Keratinocyte (primary cell): Measurements from ENCODE around the gene TSHZ1. TPM values are rescaled to one million over a fixed set of nuclear protein-coding genes. Genes with fewer than 3 reads are reported as not detected.

ENCODE experiments used
- DNase-seq: peaks from one replicate; pipeline ENCODE4 v3.0.0-alpha.2; 2011; ENCODE audit warnings: low read depth, missing footprints, low spot score
- FAIRE-seq: peaks from 2 replicates; lab custom pipeline; 2011; peaks lifted over from hg19 to GRCh38; lab: Jason Lieb, UNC
- H2AFZ ChIP-seq: 2 replicates; pipeline ENCODE4 v1.6.0; 2012; ENCODE audit warnings: low read length, control low read depth, inconsistent platforms; ENCODE audit not compliant: control insufficient read depth
- H3K27ac ChIP-seq: 2 replicates; pipeline ENCODE4 v1.5.1; 2011; ENCODE audit warnings: low read length; ENCODE audit not compliant: control insufficient read depth, insufficient read depth
- H3K27me3 ChIP-seq: 3 replicates; pipeline ENCODE4 v1.6.0; 2011; ENCODE audit warnings: low read length; ENCODE audit not compliant: control insufficient read depth, insufficient read depth; ENCODE audit errors: extremely low read depth
- H3K36me3 ChIP-seq, 2 experiments: 2 replicates in 1 of 2; 3 replicates in 1 of 2; pipeline ENCODE4 v1.5.1; 2011; ENCODE audit warnings: low read length in 2 of 2, mild to moderate bottlenecking in 1 of 2; ENCODE audit not compliant: control insufficient read depth in 2 of 2, insufficient read depth in 2 of 2; ENCODE audit errors: extremely low read depth in 1 of 2
- H3K4me1 ChIP-seq: 3 replicates; pipeline ENCODE4 v1.5.1; 2011; ENCODE audit warnings: low read length; ENCODE audit not compliant: control insufficient read depth, insufficient read depth; ENCODE audit errors: extremely low read depth
- H3K4me2 ChIP-seq: 3 replicates; pipeline ENCODE4 v1.6.0; 2011; ENCODE audit warnings: low read depth, low read length; ENCODE audit not compliant: control insufficient read depth, insufficient read depth; ENCODE audit errors: extremely low read depth
- H3K4me3 ChIP-seq, 3 experiments: fragments of 200-600 bp in 1 of 3; sonication (generic) in 1 of 3; 2 replicates in 2 of 3; 3 replicates in 1 of 3; pipeline ENCODE4 v1.5.1; 2011 to 2016; ENCODE audit warnings: low read length in 3 of 3, mild to moderate bottlenecking in 3 of 3, control low read depth in 2 of 3, inconsistent platforms in 1 of 3, low read depth in 1 of 3, mixed read lengths in 1 of 3, mixed run types in 1 of 3, moderate library complexity in 1 of 3; ENCODE audit not compliant: control insufficient read depth in 2 of 3, insufficient read depth in 2 of 3; ENCODE audit errors: extremely low read depth in 1 of 3
- H3K79me2 ChIP-seq: 2 replicates; pipeline ENCODE4 v1.6.0; 2012; ENCODE audit warnings: low read length; ENCODE audit not compliant: control insufficient read depth, insufficient read depth
- H3K9ac ChIP-seq: 3 replicates; pipeline ENCODE4 v1.6.0; 2011; ENCODE audit warnings: low read length; ENCODE audit not compliant: control insufficient read depth, insufficient read depth; ENCODE audit errors: extremely low read depth
- H3K9me1 ChIP-seq: 3 replicates; pipeline ENCODE4 v1.6.0; 2011; ENCODE audit warnings: low read length; ENCODE audit not compliant: control insufficient read depth, insufficient read depth; ENCODE audit errors: extremely low read depth
- H3K9me3 ChIP-seq: 2 replicates; pipeline ENCODE4 v1.5.1; 2012; ENCODE audit warnings: low read depth, low read length; ENCODE audit not compliant: control insufficient read depth
- H4K20me1 ChIP-seq: 3 replicates; pipeline ENCODE4 v1.6.0; 2011; ENCODE audit warnings: low read length; ENCODE audit not compliant: control insufficient read depth, insufficient read depth; ENCODE audit errors: extremely low read depth
- EZH2 ChIP-seq: IDR thresholded peaks from one replicate; pipeline ENCODE4 v1.6.1; 2012; ENCODE audit warnings: inconsistent platforms, mild to moderate bottlenecking, low read length, moderate library complexity
- dilution Hi-C: fragments of 300-500 bp; cut with MboI; formaldehyde crosslinking; loops from one replicate; pipeline ENCODE4 v1.7.0; 2020; ENCODE audit warnings: low sequenced_read_pairs; ENCODE audit not compliant: extremely low pct_ligation_motif_present
- polyA plus RNA-seq, 5 experiments: library from polyadenylated mRNA; depleted of rRNA in 3 of 5; stranded (reverse) in 3 of 5; stranded (forward) in 1 of 5; unstranded in 1 of 5; fragments of >200 nt; gene quantifications; 1 replicate in 1 of 5; 2 replicates in 3 of 5; 3 replicates in 1 of 5; pipeline versions ENCODE4 v1.2.1 to v1.2.3, GENCODE V29; 2011 to 2012; ENCODE audit warnings: missing spikeins in 2 of 5, low read depth in 1 of 5, low replicate concordance in 1 of 5
- TF ChIP-seq, protein P1 (sequence below), 3 experiments: IDR thresholded peaks in 1 of 3; conservative IDR thresholded peaks in 1 of 3; optimal IDR thresholded peaks in 1 of 3; 2 replicates in 2 of 3; 3 replicates in 1 of 3; pipeline versions ENCODE3 to v1.5.1; 2011; ENCODE audit warnings: low read length in 3 of 3, mild to moderate bottlenecking in 3 of 3, moderate library complexity in 2 of 3, control low read depth in 1 of 3, inconsistent platforms in 1 of 3; ENCODE audit not compliant: insufficient read depth in 2 of 3; ENCODE audit errors: extremely low read depth in 1 of 3

TSHZ1 gene
- polyA plus RNA-seq, 1 donor (not counting 4 experiments of a cell fraction or from before 2014, with no cell fraction given), result 2.2 TPM

GRCh38 chr18:75269696-75270095, 59.1 kb downstream of the TSHZ1 start:
- Histone ChIP-seq H3K9me1 (no peaks in the 10 kb centered on the region), H3K27ac (no peak overlapping the region), H3K36me3 (no peaks in the 10 kb centered on the region), H4K20me1 (no peaks in the 10 kb centered on the region), H3K27me3 (no peaks in the 10 kb centered on the region), H3K4me1 (no peaks in the 10 kb centered on the region), H3K79me2 (no peaks in the 10 kb centered on the region), H3K9me3 (no peaks in the 10 kb centered on the region), H2AFZ (no peak overlapping the region), H3K9ac (no peak overlapping the region), H3K4me2 (no peak overlapping the region), H3K4me3 (no peak overlapping the region)
- no peak for DNase-seq
- TF ChIP-seq EZH2, result no peak
- TF ChIP-seq, protein P1, sequence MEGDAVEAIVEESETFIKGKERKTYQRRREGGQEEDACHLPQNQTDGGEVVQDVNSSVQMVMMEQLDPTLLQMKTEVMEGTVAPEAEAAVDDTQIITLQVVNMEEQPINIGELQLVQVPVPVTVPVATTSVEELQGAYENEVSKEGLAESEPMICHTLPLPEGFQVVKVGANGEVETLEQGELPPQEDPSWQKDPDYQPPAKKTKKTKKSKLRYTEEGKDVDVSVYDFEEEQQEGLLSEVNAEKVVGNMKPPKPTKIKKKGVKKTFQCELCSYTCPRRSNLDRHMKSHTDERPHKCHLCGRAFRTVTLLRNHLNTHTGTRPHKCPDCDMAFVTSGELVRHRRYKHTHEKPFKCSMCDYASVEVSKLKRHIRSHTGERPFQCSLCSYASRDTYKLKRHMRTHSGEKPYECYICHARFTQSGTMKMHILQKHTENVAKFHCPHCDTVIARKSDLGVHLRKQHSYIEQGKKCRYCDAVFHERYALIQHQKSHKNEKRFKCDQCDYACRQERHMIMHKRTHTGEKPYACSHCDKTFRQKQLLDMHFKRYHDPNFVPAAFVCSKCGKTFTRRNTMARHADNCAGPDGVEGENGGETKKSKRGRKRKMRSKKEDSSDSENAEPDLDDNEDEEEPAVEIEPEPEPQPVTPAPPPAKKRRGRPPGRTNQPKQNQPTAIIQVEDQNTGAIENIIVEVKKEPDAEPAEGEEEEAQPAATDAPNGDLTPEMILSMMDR (optimal IDR thresholded peaks at IDR 0.05 in 1 of 3, IDR thresholded peaks at IDR 0.05 in 1 of 3, conservative IDR thresholded peaks at IDR 0.05 in 1 of 3; ENCODE audit: extremely low read depth in 1 of 3, insufficient read depth in 2 of 3, low read length in 3 of 3), result no peak
- dilution Hi-C loops, result no loop called here
- no peak for FAIRE-seq

- Histone ChIP-seq H3K79me2 (no peaks in the 10 kb centered on the region), H3K27me3 (no peaks in the 10 kb centered on the region), H3K9me1 (no peaks in the 10 kb centered on the region), H3K4me2 (no peak overlapping the region), H3K4me3 (no peak overlapping the region), H3K9ac (no peak overlapping the region), H4K20me1 (no peaks in the 10 kb centered on the region), H3K36me3 (no peaks in the 10 kb centered on the region), H3K9me3 (no peaks in the 10 kb centered on the region), H3K27ac (no peak overlapping the region), H3K4me1 (no peaks in the 10 kb centered on the region), H2AFZ (no peak overlapping the region)
- DNase-seq, result no peak
- no peak for FAIRE-seq
- TF ChIP-seq, protein P1 (optimal IDR thresholded peaks at IDR 0.05 in 1 of 3, IDR thresholded peaks at IDR 0.05 in 1 of 3, conservative IDR thresholded peaks at IDR 0.05 in 1 of 3; ENCODE audit: extremely low read depth in 1 of 3, insufficient read depth in 2 of 3, low read length in 3 of 3), result no peak
- TF ChIP-seq EZH2, result no peak
- dilution Hi-C loops, result no loop called here
Measured at GRCh38 chr18:75271952-75272351, 61.4 kb downstream of the TSHZ1 start.
